Loucy (cell line): ENCODE data around the gene RAPGEF1.

ENCODE experiments used
- H2AFZ ChIP-seq: fragments of 200-600 bp; sonication (generic); 2 replicates; pipeline ENCODE4 v1.6.0; 2016; ENCODE audit warnings: antibody characterized with exemption, mild to moderate bottlenecking, low read length, moderate library complexity
- H3F3A ChIP-seq: fragments of 200-600 bp; 2 replicates; pipeline ENCODE4 v1.6.0; 2016; ENCODE audit warnings: antibody characterized with exemption, low read depth, mild to moderate bottlenecking
- H3K27me3 ChIP-seq: fragments of 200-600 bp; sonication (generic); 2 replicates; pipeline ENCODE4 v1.6.1; 2014; ENCODE audit warnings: low read length, mild to moderate bottlenecking; ENCODE audit not compliant: insufficient read depth, poor library complexity, severe bottlenecking
- H3K36me3 ChIP-seq: fragments of 200-600 bp; sonication (generic); 2 replicates; pipeline ENCODE4 v1.6.1; 2016; ENCODE audit warnings: low read length; ENCODE audit not compliant: insufficient read depth
- H3K4me1 ChIP-seq: fragments of 200-600 bp; sonication (generic); 2 replicates; pipeline ENCODE4 v1.5.1; 2014; ENCODE audit warnings: low read length, mild to moderate bottlenecking; ENCODE audit not compliant: insufficient read depth, poor library complexity, severe bottlenecking
- H3K4me2 ChIP-seq: fragments of 200-600 bp; sonication (generic); 2 replicates; pipeline ENCODE4 v1.6.0; 2014; ENCODE audit warnings: antibody characterized with exemption, low read length, low read depth, mild to moderate bottlenecking; ENCODE audit not compliant: poor library complexity, severe bottlenecking
- H3K4me3 ChIP-seq: fragments of 200-600 bp; sonication (generic); 2 replicates; pipeline ENCODE4 v1.5.1; 2014; ENCODE audit warnings: low read length, mild to moderate bottlenecking, mixed read lengths; ENCODE audit not compliant: poor library complexity, severe bottlenecking
- H3K79me2 ChIP-seq: fragments of 200-600 bp; sonication (generic); 2 replicates; pipeline ENCODE4 v1.6.1; 2014; ENCODE audit warnings: low read length; ENCODE audit not compliant: insufficient read depth
- H3K9ac ChIP-seq: fragments of 200-600 bp; sonication (generic); 2 replicates; pipeline ENCODE4 v1.6.0; 2014; ENCODE audit warnings: mild to moderate bottlenecking, low read depth, low read length, moderate library complexity; ENCODE audit not compliant: poor library complexity, severe bottlenecking
- H3K9me2 ChIP-seq: fragments of 200-600 bp; sonication (generic); replicated peaks from 2 replicates; pipeline ENCODE4 v1.6.1; 2016; ENCODE audit warnings: low read depth, low read length, mixed read lengths
- H3K9me3 ChIP-seq: fragments of 200-600 bp; sonication (generic); 2 replicates; pipeline ENCODE4 v1.6.1; 2014; ENCODE audit warnings: mild to moderate bottlenecking, antibody characterized with exemption, low read length, low read depth; ENCODE audit not compliant: insufficient read depth
- H4K20me1 ChIP-seq: fragments of 200-600 bp; sonication (generic); 2 replicates; pipeline ENCODE4 v1.6.0; 2014; ENCODE audit warnings: antibody characterized with exemption, low read length, mild to moderate bottlenecking; ENCODE audit not compliant: insufficient read depth, poor library complexity, severe bottlenecking
- CTCF ChIP-seq: fragments of 200-600 bp; sonication (generic); conservative IDR thresholded peaks from 2 replicates; pipeline ENCODE4 v1.5.1; 2014; ENCODE audit warnings: mild to moderate bottlenecking, antibody characterized with exemption, low read length
- EZH2phosphoT487 ChIP-seq: fragments of 200-600 bp; IDR thresholded peaks from 2 replicates; pipeline ENCODE4 v1.6.1; 2018; ENCODE audit warnings: antibody characterized with exemption, mild to moderate bottlenecking, moderate library complexity, borderline replicate concordance

The RAPGEF1 gene

GRCh38 chr9:131610231-131610761 lies 129.6 kb downstream of the RAPGEF1 start:
- TF ChIP-seq EZH2phosphoT487 (no peak), CTCF (no peak)
- Histone ChIP-seq H3K4me3 (no peak overlapping the region), H3K27me3 (no peaks in the 10 kb centered on the region), H3F3A (no peaks in the 10 kb centered on the region), H4K20me1 (no peaks in the 10 kb centered on the region), H2AFZ (no peak overlapping the region), H3K9ac (no peak overlapping the region), H3K9me2 (no peaks in the 10 kb centered on the region), H3K36me3 (peaks cover 12% of the 10 kb centered on the region; the same call in 1 of the 2 replicates), H3K4me1 (no peaks in the 10 kb centered on the region), H3K4me2 (no peak overlapping the region), H3K79me2 (no peaks in the 10 kb centered on the region), H3K9me3 (no peaks in the 10 kb centered on the region)

- H3K4me3 ChIP-seq = no peak overlapping the region
- H2AFZ ChIP-seq = no peak overlapping the region
- no peaks in the 10 kb centered on the region for H3K9me2 ChIP-seq
- no peak overlapping the region for H3K4me2 ChIP-seq
- H3K79me2 ChIP-seq = no peaks in the 10 kb centered on the region
- no peaks in the 10 kb centered on the region for H4K20me1 ChIP-seq
- no peak overlapping the region for H3K9ac ChIP-seq
- no peaks in the 10 kb centered on the region for H3K9me3 ChIP-seq
- no peaks in the 10 kb centered on the region for H3F3A ChIP-seq
- H3K4me1 ChIP-seq = no peaks in the 10 kb centered on the region
- H3K36me3 ChIP-seq = peaks cover 17% of the 10 kb centered on the region; the same call in 1 of the 2 replicates
- TF ChIP-seq CTCF (no peak), EZH2phosphoT487 (no peak)
- H3K27me3 ChIP-seq = no peaks in the 10 kb centered on the region
Observed at GRCh38 chr9:131609099-131609830, 130.6 kb downstream of the RAPGEF1 start.

- no peaks in the 10 kb centered on the region for H3K9me3 ChIP-seq
- no peaks in the 10 kb centered on the region for H3K4me1 ChIP-seq
- no peak overlapping the region for H2AFZ ChIP-seq
- H4K20me1 ChIP-seq = no peaks in the 10 kb centered on the region
- TF ChIP-seq EZH2phosphoT487 (no peak), CTCF (no peak)
- no peaks in the 10 kb centered on the region for H3F3A ChIP-seq
- no peaks in the 10 kb centered on the region for H3K27me3 ChIP-seq
- H3K36me3 ChIP-seq = peaks cover 14% of the 10 kb centered on the region; the same call in 1 of the 2 replicates
- H3K9me2 ChIP-seq = no peaks in the 10 kb centered on the region
- no peaks in the 10 kb centered on the region for H3K79me2 ChIP-seq
- no peak overlapping the region for H3K9ac ChIP-seq
- no peak overlapping the region for H3K4me2 ChIP-seq
- no peak overlapping the region for H3K4me3 ChIP-seq
Observed at GRCh38 chr9:131608493-131609037, 131.3 kb downstream of the RAPGEF1 start.
